CD4-positive, alpha-beta T cell (primary cell): Measurements from ENCODE around the gene RERE. TPM values are rescaled to one million over a fixed set of nuclear protein-coding genes. Genes with fewer than 3 reads are reported as not detected.

Experiments used
- ATAC-seq: fragments of 200-7000 bp; cut with Tn5 transposase; one replicate; pipeline ENCODE4 v1.10.0; 2022; ENCODE audit warnings: mild to moderate bottlenecking; ENCODE audit not compliant: poor library complexity
- CTCF ChIA-PET: fragments of 350-600 bp; sonication (Branson Sonifier 250); formaldehyde crosslinking; loops from one replicate; lab custom pipeline; 2021; ENCODE audit warnings: antibody characterized with exemption, inconsistent platforms; lab: Charles Lee
- POLR2A ChIA-PET: fragments of 350-600 bp; sonication (Branson Sonifier 250); formaldehyde crosslinking; loops from one replicate; lab custom pipeline; 2021; ENCODE audit warnings: antibody characterized with exemption, inconsistent platforms; lab: Charles Lee
- DNase-seq, 14 experiments: peaks; one replicate each; pipeline ENCODE4 v3.0.0-alpha.2; 2013 to 2020; ENCODE audit warnings: mixed read lengths in 2 of 14
- H3K27ac ChIP-seq, 2 donors: one replicate each; pipeline versions ENCODE4 v1.5.1 to v1.7.0; 2013; ENCODE audit warnings: low read length in 2 of 2, low read depth in 1 of 2, mild to moderate bottlenecking in 1 of 2
- H3K27me3 ChIP-seq, 2 experiments: 1 replicate in 1 of 2; 2 replicates in 1 of 2; pipeline versions ENCODE4 v1.6.1 to v1.7.0; 2013; ENCODE audit warnings: low read length in 2 of 2, control low read depth in 1 of 2, mild to moderate bottlenecking in 1 of 2, moderate library complexity in 1 of 2; ENCODE audit not compliant: insufficient read depth in 2 of 2, control insufficient read depth in 1 of 2
- H3K36me3 ChIP-seq: one replicate; pipeline ENCODE4 v1.6.1; 2013; ENCODE audit warnings: low read length, control low read depth; ENCODE audit not compliant: insufficient read depth
- H3K4me1 ChIP-seq: one replicate; pipeline ENCODE4 v1.6.1; 2013; ENCODE audit warnings: low read length, control low read depth; ENCODE audit not compliant: insufficient read depth
- H3K4me3 ChIP-seq: one replicate; pipeline ENCODE4 v1.5.1; 2013; ENCODE audit warnings: mild to moderate bottlenecking, low read length, moderate library complexity
- H3K9me3 ChIP-seq, 2 experiments: 1 replicate in 1 of 2; 2 replicates in 1 of 2; pipeline versions ENCODE4 v1.6.1 to v1.7.0; 2013; ENCODE audit warnings: low read length in 2 of 2, mild to moderate bottlenecking in 2 of 2, control low read depth in 1 of 2, moderate library complexity in 1 of 2; ENCODE audit not compliant: control insufficient read depth in 1 of 2, insufficient read depth in 1 of 2
- H3K27ac Mint-ChIP-seq: one replicate; pipeline ENCODE4 v1.8.0; 2020; ENCODE audit warnings: mixed read lengths
- H3K27me3 Mint-ChIP-seq: one replicate; pipeline ENCODE4 v1.8.0; 2021; ENCODE audit warnings: mixed read lengths
- H3K36me3 Mint-ChIP-seq: one replicate; pipeline ENCODE4 v1.8.0; 2021; ENCODE audit warnings: low read depth, mixed read lengths
- H3K4me1 Mint-ChIP-seq: one replicate; pipeline ENCODE4 v1.8.0; 2021; ENCODE audit warnings: low read depth, mixed read lengths
- H3K4me3 Mint-ChIP-seq: one replicate; pipeline ENCODE4 v1.8.0; 2020; ENCODE audit warnings: mild to moderate bottlenecking, mixed read lengths
- H3K9me3 Mint-ChIP-seq: one replicate; pipeline ENCODE4 v1.8.0; 2020; ENCODE audit warnings: mixed read lengths
- CTCF ChIP-seq: fragments of 200-600 bp; IDR thresholded peaks from one replicate; pipeline ENCODE4 v1.8.0; 2022; ENCODE audit warnings: antibody characterized with exemption, mild to moderate bottlenecking
- intact Hi-C, 2 experiments: fragments of 100-400 bp; cut with DNase I in 1 of 2; cut with micrococcal nuclease in 1 of 2; formaldehyde crosslinking; loops; one replicate each; pipeline versions ENCODE4 v1.15.1 to v1.9.0; 2023 to 2025; cut with DNase I, micrococcal nuclease
- total RNA-seq, 174 experiments: library from RNA in 2 of 174; stranded (reverse) in 2 of 174; gene quantifications; one replicate each; pipeline ENCODE4 v1.2.3 and lab custom pipeline; 2021 to 2026

The RERE gene
- total RNA-seq, 2 experiments from 2014 or later: 78.4 to 84.0 TPM

- H3K36me3 Mint-ChIP-seq: peaks cover 29% of the 10 kb centered on the region
- H3K27ac ChIP-seq: no peak overlapping the region
- H3K4me3 Mint-ChIP-seq: peak overlapping the region; percentile 17
- peaks cover 5% of the 10 kb centered on the region for H3K36me3 ChIP-seq
- intact Hi-C loops: no loop called here
- H3K9me3 Mint-ChIP-seq: no peaks in the 10 kb centered on the region
- no peak for TF ChIP-seq CTCF
- H3K4me3 ChIP-seq: no peak overlapping the region
- ChIA-PET POLR2A (no interaction called here), CTCF (no interaction called here)
- DNase-seq (no peak), ATAC-seq (no peak)
- H3K27me3 ChIP-seq: no peaks in the 10 kb centered on the region
- H3K27ac Mint-ChIP-seq: peak overlapping the region; percentile 83
- H3K9me3 ChIP-seq: no peaks in the 10 kb centered on the region
- peaks cover 61% of the 10 kb centered on the region for H3K4me1 Mint-ChIP-seq
- H3K27me3 Mint-ChIP-seq: no peaks in the 10 kb centered on the region
- peaks cover 49% of the 10 kb centered on the region for H3K4me1 ChIP-seq
Measured at GRCh38 chr1:8518490-8518801, 299.0 kb downstream of the RERE start.

GRCh38 chr1:8517661-8518489 lies 299.6 kb downstream of the RERE start:
- Mint-ChIP-seq H3K9me3 (no peaks in the 10 kb centered on the region), H3K36me3 (peaks cover 25% of the 10 kb centered on the region), H3K27me3 (no peaks in the 10 kb centered on the region), H3K4me3 (peak overlapping the region; percentile 65), H3K4me1 (peaks cover 62% of the 10 kb centered on the region), H3K27ac (peak overlapping the region; percentile 83)
- H3K9me3 ChIP-seq: no peaks in the 10 kb centered on the region
- H3K27me3 ChIP-seq: no peaks in the 10 kb centered on the region
- H3K27ac ChIP-seq: no peak overlapping the region
- intact Hi-C loops: no loop called here
- ChIA-PET CTCF (no interaction called here), POLR2A (interaction anchor here (1.0 to 3.9 kb wide), 3 partner anchors 8 to 55 kb away, joined by 3 to 30 read pairs (median 3); no protein-coding TSS in a partner anchor)
- peaks cover 5% of the 10 kb centered on the region for H3K36me3 ChIP-seq
- H3K4me1 ChIP-seq: peaks cover 46% of the 10 kb centered on the region
- H3K4me3 ChIP-seq: no peak overlapping the region
- TF ChIP-seq CTCF: no peak
- DNase-seq: peak in 1 of 14 experiments; percentile 19
- ATAC-seq: no peak

DNA sequence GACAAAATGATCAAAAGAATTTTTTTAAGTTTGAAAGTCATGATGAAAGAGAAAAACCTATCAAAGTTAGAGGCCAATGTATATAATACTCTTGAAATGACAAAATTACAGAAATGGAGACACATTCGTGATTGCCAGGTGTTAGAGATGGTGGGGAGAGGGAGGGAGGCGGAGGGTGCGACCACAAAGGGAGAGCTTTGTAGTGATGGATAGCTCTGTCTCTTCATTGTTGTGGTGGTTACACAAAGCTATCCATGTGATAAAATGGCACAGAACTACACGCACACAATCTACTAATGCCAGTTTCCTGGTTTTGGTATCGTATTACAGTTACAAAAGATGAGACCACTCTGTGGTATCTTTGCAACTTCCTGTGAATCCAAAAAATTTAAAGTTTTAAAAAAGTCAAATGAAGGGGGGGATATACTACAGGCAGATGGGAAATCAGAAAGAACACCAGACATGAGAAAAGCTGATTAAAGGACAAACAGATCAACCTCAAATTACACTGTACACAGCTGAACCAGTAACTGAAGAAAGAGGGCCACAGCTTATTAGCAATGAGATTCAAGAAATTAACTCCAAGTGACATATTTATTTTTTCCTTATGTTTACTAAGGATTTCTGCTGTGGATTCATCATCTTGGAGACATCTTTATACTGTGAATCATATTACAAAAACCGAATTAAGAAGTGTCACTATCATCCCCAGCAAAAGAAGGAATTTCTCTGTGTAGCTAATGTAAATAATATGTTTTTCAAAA lies 300.5 kb downstream of the RERE start:
- H3K9me3 ChIP-seq: no peaks in the 10 kb centered on the region
- H3K27me3 ChIP-seq: no peaks in the 10 kb centered on the region
- peaks cover 20% of the 10 kb centered on the region for H3K36me3 Mint-ChIP-seq
- DNase-seq (peak in 2 of 14 experiments; percentile 13 to 35), ATAC-seq (peak; percentile 39)
- CTCF ChIA-PET: interaction anchor here (1.3 kb wide), 1 partner anchor 9 kb away, joined by 3 read pairs; no protein-coding TSS in a partner anchor
- H3K27ac ChIP-seq: no peak overlapping the region
- H3K27ac Mint-ChIP-seq: peak overlapping the region; percentile 83
- H3K4me3 ChIP-seq: no peak overlapping the region
- intact Hi-C loops: no loop called here
- H3K9me3 Mint-ChIP-seq: no peaks in the 10 kb centered on the region
- H3K4me1 ChIP-seq: peaks cover 48% of the 10 kb centered on the region
- peaks cover 65% of the 10 kb centered on the region for H3K4me1 Mint-ChIP-seq
- H3K4me3 Mint-ChIP-seq: peak overlapping the region; percentile 73
- no peaks in the 10 kb centered on the region for H3K27me3 Mint-ChIP-seq
- POLR2A ChIA-PET: interaction anchor here (1.0 to 3.9 kb wide), 3 partner anchors 9 to 54 kb away, joined by 3 to 30 read pairs (median 3); no protein-coding TSS in a partner anchor
- H3K36me3 ChIP-seq: peaks cover 2% of the 10 kb centered on the region
- TF ChIP-seq CTCF: no peak
